ENCODE data around the gene MLYCD.

MLYCD gene

GRCh38 chr16:83966153-83966696 lies 67.3 kb downstream of the MLYCD start:
- Histone ChIP-seq H3K4me3 (ENCODE audit: low read length) (no peak overlapping the region), H3K9ac (ENCODE audit: low read length) (no peak overlapping the region), H3K9me2 (replicated peaks; ENCODE audit: insufficient read depth, low read length) (no peaks in the 10 kb centered on the region), H3K79me2 (ENCODE audit: low read length) (no peaks in the 10 kb centered on the region), H4K20me1 (ENCODE audit: insufficient read depth, low read length) (no peaks in the 10 kb centered on the region), H3F3A (ENCODE audit: insufficient read depth, low read length) (no peaks in the 10 kb centered on the region), H3K27me3 (replicated peaks; ENCODE audit: insufficient read depth, low read length) (peaks cover 2% of the 10 kb centered on the region), H2AFZ (ENCODE audit: low read length) (no peak overlapping the region), H3K9me3 (replicated peaks; ENCODE audit: insufficient read depth, low read length) (no peaks in the 10 kb centered on the region), H3K27ac (ENCODE audit: low read length) (no peak overlapping the region), H3K36me3 (replicated peaks; ENCODE audit: insufficient read depth, low read length) (no peaks in the 10 kb centered on the region), H3K4me1 (ENCODE audit: low read length) (no peaks in the 10 kb centered on the region), H3K4me2 (ENCODE audit: low read depth, low read length) (no peak overlapping the region)
- TF ChIP-seq CTCF (IDR thresholded peaks at IDR 0.05; ENCODE audit: low read length) = no peak
- no peak for TF ChIP-seq EZH2phosphoT487 (IDR thresholded peaks at IDR 0.05; ENCODE audit: low read length)
- TF ChIP-seq EZH2 (optimal IDR thresholded peaks at IDR 0.05; ENCODE audit: low read depth, low read length) = no peak
- no peak for DNase-seq

DNA sequence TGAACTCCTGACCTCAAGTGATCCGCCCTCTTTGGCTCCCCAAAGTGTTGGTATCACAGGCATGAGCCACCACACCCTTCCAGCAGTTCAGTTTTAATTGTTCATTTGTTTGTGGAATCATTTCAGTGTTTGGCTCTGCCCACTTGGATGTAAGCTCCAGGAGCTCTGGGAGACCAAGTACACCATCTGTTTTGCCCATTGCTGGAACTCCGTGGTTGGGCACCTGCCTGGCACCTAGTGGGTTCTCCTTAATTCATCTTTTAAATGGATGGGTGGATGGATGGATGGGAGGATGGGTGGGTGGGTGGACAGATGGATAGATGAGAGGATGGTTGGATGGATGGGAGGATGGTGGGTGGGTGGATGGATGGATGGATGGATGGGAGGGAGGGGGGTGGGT lies 68.2 kb downstream of the MLYCD start:
- no peak for DNase-seq
- H3K27me3 ChIP-seq (replicated peaks; ENCODE audit: insufficient read depth, low read length) = peaks cover 7% of the 10 kb centered on the region
- TF ChIP-seq EZH2phosphoT487 (IDR thresholded peaks at IDR 0.05; ENCODE audit: low read length) = no peak
- TF ChIP-seq EZH2 (optimal IDR thresholded peaks at IDR 0.05; ENCODE audit: low read depth, low read length) = no peak
- no peak for TF ChIP-seq CTCF (IDR thresholded peaks at IDR 0.05; ENCODE audit: low read length)

DNA sequence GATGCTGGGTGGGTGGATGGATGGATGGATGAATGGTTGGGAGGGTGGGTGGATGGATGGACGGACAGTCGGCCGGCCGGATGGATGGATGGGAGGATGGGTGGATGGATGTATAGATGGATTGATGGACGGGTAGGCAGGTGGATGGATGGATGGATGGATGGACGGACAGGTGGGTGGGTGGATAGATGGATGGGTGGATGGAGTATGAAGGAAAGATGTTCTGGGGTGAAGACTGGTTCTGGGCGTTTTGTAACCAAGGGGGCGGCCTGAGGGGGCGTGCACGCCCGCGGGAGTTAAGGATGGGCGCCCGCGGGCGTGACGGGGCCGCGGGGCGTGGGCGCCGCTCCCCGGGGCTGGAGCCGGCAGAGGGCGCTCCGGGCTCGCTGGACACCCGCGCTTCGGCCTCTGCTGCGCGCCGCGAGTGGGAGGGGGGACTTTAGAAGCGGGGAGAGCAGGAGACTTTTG lies 69.0 kb downstream of the MLYCD start, which contains the start of gene NECAB2:
TSS of gene NECAB2 (plus strand) at position 407 of the 468 bp plus-strand sequence. CDS start 405 bp downstream, outside the sequence.
- Histone ChIP-seq H2AFZ (ENCODE audit: low read length) (no peak within 1 kb of the TSS), H3K9me2 (replicated peaks; ENCODE audit: insufficient read depth, low read length) (no peaks in the 10 kb centered on the region), H3K36me3 (replicated peaks; ENCODE audit: insufficient read depth, low read length) (no peaks in the 10 kb centered on the region), H4K20me1 (ENCODE audit: insufficient read depth, low read length) (no peaks in the 10 kb centered on the region), H3K4me3 (ENCODE audit: low read length) (no peak within 1 kb of the TSS), H3K4me2 (ENCODE audit: low read depth, low read length) (no peak within 1 kb of the TSS), H3K4me1 (ENCODE audit: low read length) (no peaks in the 10 kb centered on the region), H3K9me3 (replicated peaks; ENCODE audit: insufficient read depth, low read length) (no peaks in the 10 kb centered on the region), H3K27me3 (replicated peaks; ENCODE audit: insufficient read depth, low read length) (peaks cover 15% of the 10 kb centered on the region), H3F3A (ENCODE audit: insufficient read depth, low read length) (no peaks in the 10 kb centered on the region), H3K27ac (ENCODE audit: low read length) (no peak within 1 kb of the TSS), H3K79me2 (ENCODE audit: low read length) (no peaks in the 10 kb centered on the region), H3K9ac (ENCODE audit: low read length) (no peak within 1 kb of the TSS)
- no peak for DNase-seq
- TF ChIP-seq EZH2phosphoT487 (IDR thresholded peaks at IDR 0.05; ENCODE audit: low read length) = no peak
- peak; percentile 20; the same call in 1 of the 2 replicates for TF ChIP-seq CTCF (IDR thresholded peaks at IDR 0.05; ENCODE audit: low read length)
- TF ChIP-seq EZH2 (optimal IDR thresholded peaks at IDR 0.05; ENCODE audit: low read depth, low read length) = no peak

More for the DNA sequence above, 68.2 kb downstream of the MLYCD start:
- H3K4me2 ChIP-seq (ENCODE audit: low read depth, low read length) = no peak overlapping the region
- no peaks in the 10 kb centered on the region for H3K9me2 ChIP-seq (replicated peaks; ENCODE audit: insufficient read depth, low read length)
- H3K27ac ChIP-seq (ENCODE audit: low read length) = no peak overlapping the region
- no peaks in the 10 kb centered on the region for H4K20me1 ChIP-seq (ENCODE audit: insufficient read depth, low read length)
- no peaks in the 10 kb centered on the region for H3K36me3 ChIP-seq (replicated peaks; ENCODE audit: insufficient read depth, low read length)
- no peaks in the 10 kb centered on the region for H3F3A ChIP-seq (ENCODE audit: insufficient read depth, low read length)
- H3K79me2 ChIP-seq (ENCODE audit: low read length) = no peaks in the 10 kb centered on the region
- no peak overlapping the region for H3K9ac ChIP-seq (ENCODE audit: low read length)
- H3K4me3 ChIP-seq (ENCODE audit: low read length) = no peak overlapping the region
- H3K4me1 ChIP-seq (ENCODE audit: low read length) = no peaks in the 10 kb centered on the region
- no peaks in the 10 kb centered on the region for H3K9me3 ChIP-seq (replicated peaks; ENCODE audit: insufficient read depth, low read length)
- no peak overlapping the region for H2AFZ ChIP-seq (ENCODE audit: low read length)

Data from MM.1S (cell line).